HG03558 (cell line): Measurements from ENCODE around the gene RPS6KA4.

Experiments
- ATAC-seq: cut with Tn5 transposase; IDR thresholded peaks from one replicate; pipeline ENCODE4 v1.9.1; 2021; ENCODE audit warnings: moderate number of reproducible peaks; ENCODE audit not compliant: unreplicated experiment; ENCODE audit errors: extremely low read depth

RPS6KA4 gene

GRCh38 chr11:64362339-64362738 lies 3.4 kb downstream of the RPS6KA4 start:
- no peak for ATAC-seq

GRCh38 chr11:64364435-64364834 lies 5.5 kb downstream of the RPS6KA4 start:
- ATAC-seq, result no peak

- no peak for ATAC-seq
These were observed 5.9 kb downstream of the RPS6KA4 start for GRCh38 chr11:64364911-64365310.

- ATAC-seq, result no peak
These were observed 7.8 kb downstream of the RPS6KA4 start for GRCh38 chr11:64366751-64367150.

GRCh38 chr11:64367931-64368672 lies 9.1 kb downstream of the RPS6KA4 start:
- ATAC-seq, result no peak

GRCh38 chr11:64368673-64369074 lies 9.7 kb downstream of the RPS6KA4 start:
- ATAC-seq, result no peak

GRCh38 chr11:64369440-64370421 lies 10.8 kb downstream of the RPS6KA4 start:
- ATAC-seq, result no peak

- no peak for ATAC-seq
These were observed 12.2 kb downstream of the RPS6KA4 start for GRCh38 chr11:64371201-64371600.

- ATAC-seq, result no peak
These were observed 13.1 kb downstream of the RPS6KA4 start for GRCh38 chr11:64372021-64372420.

GRCh38 chr11:64372802-64373597 lies 14.0 kb downstream of the RPS6KA4 start:
- ATAC-seq, result no peak

- ATAC-seq, result no peak
These were observed 14.6 kb downstream of the RPS6KA4 start for GRCh38 chr11:64373598-64373974.

GRCh38 chr11:64376071-64376470 lies 17.1 kb downstream of the RPS6KA4 start:
- ATAC-seq, result no peak

- no peak for ATAC-seq
These were observed 19.4 kb downstream of the RPS6KA4 start for GRCh38 chr11:64378335-64378880.

- ATAC-seq, result no peak
These were observed 20.2 kb downstream of the RPS6KA4 start for GRCh38 chr11:64379160-64379559.

GRCh38 chr11:64379817-64380709 lies 21.1 kb downstream of the RPS6KA4 start:
- ATAC-seq, result no peak

GRCh38 chr11:64381350-64381749 lies 22.4 kb downstream of the RPS6KA4 start:
- no peak for ATAC-seq

- no peak for ATAC-seq
These were observed 23.1 kb downstream of the RPS6KA4 start for GRCh38 chr11:64382047-64382446.

- no peak for ATAC-seq
These were observed 23.6 kb downstream of the RPS6KA4 start for GRCh38 chr11:64382586-64382985.

- ATAC-seq, result no peak
These were observed 24.6 kb downstream of the RPS6KA4 start for GRCh38 chr11:64383580-64383979.
